NK-92 (cell line): ENCODE measurements around the gene CIITA.

Experiments used
- DNase-seq: peaks from one replicate; lab custom pipeline; 2025; ENCODE audit not compliant: unreplicated experiment; lab: John Stamatoyannopoulos, UW

Gene CIITA

GRCh38 chr16:10878644-10879501 is 1.9 kb downstream of the CIITA start:
- DNase-seq = no peak

- DNase-seq = no peak
These were observed 2.9 kb downstream of the CIITA start for GRCh38 chr16:10879681-10880589.

GRCh38 chr16:10880594-10881452 is 3.8 kb downstream of the CIITA start:
- DNase-seq = no peak

DNA sequence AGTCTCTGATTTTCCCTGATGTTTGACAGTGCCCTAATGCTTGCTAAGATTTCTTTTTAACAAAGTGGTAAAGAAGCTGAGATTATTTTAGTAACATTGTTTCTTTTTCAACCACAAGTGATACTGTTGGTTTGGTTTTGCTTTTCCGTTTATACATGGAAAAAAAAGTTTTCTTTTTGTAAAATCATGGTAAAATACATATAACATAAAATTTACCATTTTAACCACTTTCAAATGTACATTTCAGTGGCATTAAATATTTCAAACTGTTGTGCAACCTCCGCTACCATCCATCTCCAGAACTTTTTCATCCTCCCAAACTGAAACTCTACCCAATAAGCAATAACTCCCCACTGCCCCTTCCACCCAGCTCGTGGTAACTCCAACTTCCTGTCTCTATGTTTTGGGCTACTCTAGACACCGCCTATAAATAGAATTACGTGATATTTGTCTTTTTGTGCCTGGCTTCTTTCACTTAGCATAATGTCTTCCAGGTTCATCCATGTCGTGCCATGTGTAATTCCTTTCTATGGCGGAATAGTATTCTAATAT is 4.6 kb downstream of the CIITA start:
- DNase-seq = no peak

DNA sequence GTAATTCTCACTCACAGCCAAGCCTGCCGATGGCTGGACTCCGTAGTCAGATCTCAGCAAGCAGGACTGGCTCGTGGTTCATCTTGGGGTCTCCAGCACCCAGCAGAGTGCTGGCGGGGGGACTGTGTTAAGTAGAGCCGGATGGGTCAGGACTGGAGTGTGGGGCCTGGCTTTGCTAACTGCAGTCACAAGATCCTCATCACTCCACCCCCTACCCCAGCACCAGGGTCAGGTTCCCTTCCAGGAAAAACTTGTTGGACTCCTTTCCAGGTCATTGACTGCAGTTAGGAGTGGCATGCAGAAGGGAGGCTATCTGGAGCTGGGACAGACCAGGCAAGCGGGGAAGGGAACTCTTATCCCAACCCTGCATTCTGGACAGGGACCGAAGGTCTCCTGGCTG is 6.0 kb downstream of the CIITA start:
- no peak for DNase-seq

GRCh38 chr16:10885246-10885645 is 8.2 kb downstream of the CIITA start:
- DNase-seq = no peak

DNA sequence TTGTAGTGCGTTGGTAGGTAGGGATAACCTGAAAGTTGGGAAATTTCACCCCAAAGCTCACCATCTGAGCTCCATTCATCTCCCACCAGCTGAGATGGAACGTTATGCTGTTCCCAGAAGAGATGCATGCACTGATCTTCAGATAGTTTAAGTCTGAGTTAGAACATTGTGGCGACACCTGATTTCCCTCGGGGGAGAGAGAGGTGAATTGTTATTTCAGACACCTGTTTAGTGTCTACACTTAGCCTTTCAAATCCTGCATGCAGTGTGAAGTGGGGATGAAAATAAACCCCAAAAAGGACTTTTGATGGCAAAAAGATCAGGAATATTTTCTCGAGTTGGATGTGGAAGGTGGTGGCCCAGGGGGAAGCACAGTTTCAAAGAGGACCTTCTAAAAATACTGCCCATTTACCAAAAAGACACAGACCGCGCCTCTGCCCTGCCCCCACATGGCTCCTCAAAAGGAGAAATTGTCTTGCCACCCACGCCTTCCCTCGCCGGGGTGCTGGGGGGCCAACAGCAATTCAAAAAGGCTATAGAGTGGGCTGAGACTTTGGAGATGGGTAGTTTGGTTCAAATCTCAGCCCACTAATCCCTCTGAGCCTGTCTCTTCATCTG is 11.4 kb downstream of the CIITA start:
- DNase-seq = no peak

- DNase-seq = no peak
These were observed 12.9 kb downstream of the CIITA start for GRCh38 chr16:10889855-10890254.

GRCh38 chr16:10892782-10893318 is 15.8 kb downstream of the CIITA start:
- no peak for DNase-seq

DNA sequence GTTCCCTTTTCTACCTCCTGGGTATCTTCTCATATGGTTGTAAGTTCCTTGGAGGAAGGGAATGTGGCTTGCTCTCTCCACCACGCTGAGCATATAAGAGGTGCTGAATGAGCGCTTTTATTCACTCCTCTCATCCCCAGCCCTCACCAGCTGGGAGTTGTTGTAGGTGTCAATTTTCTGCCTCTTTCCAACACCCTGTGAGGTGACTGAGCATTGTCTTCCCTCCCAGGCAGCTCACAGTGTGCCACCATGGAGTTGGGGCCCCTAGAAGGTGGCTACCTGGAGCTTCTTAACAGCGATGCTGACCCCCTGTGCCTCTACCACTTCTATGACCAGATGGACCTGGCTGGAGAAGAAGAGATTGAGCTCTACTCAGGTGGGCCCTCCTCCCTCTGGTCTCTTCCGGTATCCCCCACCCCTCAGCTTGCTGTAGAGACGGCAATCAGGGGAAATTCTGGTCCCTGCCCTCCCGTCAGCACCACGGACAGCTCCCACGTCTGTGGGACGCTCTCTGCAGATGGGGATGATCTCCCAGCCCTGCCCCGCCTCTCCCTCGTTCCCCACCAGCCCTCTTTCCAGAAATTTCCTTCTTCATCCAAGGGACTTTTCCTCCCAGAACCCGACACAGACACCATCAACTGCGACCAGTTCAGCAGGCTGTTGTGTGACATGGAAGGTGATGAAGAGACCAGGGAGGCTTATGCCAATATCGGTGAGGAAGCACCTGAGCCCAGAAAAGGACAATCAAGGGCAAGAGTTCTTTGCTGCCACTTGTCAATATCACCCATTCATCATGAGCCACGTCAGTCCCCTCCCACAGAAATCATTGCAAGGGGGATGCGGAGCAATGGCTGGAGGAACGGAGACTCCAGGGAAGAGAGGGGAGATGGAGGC is 18.3 kb downstream of the CIITA start:
- no peak for DNase-seq

- no peak for DNase-seq
These were observed 19.2 kb downstream of the CIITA start for GRCh38 chr16:10896165-10896564.

DNA sequence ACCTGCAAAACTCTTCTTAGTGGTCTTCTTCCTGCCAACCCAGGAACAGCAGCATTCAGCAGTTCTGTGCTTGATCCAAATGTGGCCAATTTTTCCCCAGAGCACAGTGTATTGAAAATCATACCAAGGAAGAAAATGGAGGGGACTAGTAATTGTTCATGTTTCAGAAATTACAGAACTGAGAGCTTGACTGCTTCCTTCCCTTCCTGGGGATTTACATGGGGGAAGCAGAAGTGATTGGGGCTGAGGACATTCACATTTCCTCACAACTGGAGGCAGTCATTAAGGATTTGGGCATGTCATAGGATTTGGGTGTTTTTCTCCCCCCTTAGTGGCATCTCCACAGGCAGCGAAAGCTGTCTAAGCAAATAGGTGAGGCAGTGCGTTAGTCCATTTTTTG is 19.7 kb downstream of the CIITA start:
- no peak for DNase-seq

DNA sequence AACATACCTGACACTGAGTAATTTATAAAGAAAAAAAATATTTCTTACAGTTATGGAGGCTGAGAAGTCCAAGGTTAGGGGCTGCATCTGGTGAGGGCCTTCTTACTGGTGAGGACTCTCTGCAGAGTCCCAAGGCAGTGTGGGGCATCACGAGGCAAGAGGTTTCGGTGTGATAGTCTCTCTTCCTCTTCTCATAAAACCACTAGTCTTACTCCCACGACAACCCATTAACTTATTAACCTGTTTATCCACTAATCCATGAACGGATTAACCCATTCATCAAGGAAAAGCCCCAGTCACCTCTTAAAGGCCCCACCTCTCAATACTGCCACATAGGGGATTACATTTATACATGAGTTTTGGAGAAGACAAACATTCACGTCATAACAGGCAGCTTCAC is 20.1 kb downstream of the CIITA start:
- DNase-seq = no peak

GRCh38 chr16:10902999-10903398 is 26.0 kb downstream of the CIITA start:
- no peak for DNase-seq

GRCh38 chr16:10906482-10906881 is 29.5 kb downstream of the CIITA start:
- DNase-seq = no peak

DNA sequence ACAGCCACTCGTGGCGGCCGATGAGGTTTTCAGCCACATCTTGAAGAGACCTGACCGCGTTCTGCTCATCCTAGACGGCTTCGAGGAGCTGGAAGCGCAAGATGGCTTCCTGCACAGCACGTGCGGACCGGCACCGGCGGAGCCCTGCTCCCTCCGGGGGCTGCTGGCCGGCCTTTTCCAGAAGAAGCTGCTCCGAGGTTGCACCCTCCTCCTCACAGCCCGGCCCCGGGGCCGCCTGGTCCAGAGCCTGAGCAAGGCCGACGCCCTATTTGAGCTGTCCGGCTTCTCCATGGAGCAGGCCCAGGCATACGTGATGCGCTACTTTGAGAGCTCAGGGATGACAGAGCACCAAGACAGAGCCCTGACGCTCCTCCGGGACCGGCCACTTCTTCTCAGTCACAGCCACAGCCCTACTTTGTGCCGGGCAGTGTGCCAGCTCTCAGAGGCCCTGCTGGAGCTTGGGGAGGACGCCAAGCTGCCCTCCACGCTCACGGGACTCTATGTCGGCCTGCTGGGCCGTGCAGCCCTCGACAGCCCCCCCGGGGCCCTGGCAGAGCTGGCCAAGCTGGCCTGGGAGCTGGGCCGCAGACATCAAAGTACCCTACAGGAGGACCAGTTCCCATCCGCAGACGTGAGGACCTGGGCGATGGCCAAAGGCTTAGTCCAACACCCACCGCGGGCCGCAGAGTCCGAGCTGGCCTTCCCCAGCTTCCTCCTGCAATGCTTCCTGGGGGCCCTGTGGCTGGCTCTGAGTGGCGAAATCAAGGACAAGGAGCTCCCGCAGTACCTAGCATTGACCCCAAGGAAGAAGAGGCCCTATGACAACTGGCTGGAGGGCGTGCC is 30.1 kb downstream of the CIITA start:
- DNase-seq = no peak

- no peak for DNase-seq
These were observed 30.7 kb downstream of the CIITA start for GRCh38 chr16:10907757-10908045.

DNA sequence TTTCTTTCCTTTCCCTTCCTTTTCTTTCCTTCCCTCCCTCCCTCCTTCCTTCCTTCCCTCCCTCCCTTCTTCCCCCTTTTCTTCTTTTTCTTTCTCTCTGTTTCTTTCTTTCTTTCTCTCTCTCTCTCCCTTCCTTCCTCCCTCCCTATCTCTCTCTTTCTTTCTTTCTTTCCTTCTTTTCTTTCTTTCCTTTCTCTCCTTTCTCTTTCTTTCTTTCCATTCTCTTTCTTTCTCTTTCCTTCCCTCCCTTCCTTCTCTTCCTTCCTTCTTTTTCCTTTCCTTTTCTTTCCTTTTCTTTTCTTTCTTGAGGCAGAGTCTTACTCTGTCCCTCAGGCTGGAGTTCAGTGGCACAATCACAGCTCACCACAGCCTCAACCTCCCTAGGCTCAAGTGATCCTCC is 34.3 kb downstream of the CIITA start:
- DNase-seq = no peak
